Fibroblast of villous mesenchyme (primary cell): Measurements from ENCODE around the gene YES1. TPM values are rescaled to one million over a fixed set of nuclear protein-coding genes. Genes with fewer than 3 reads are reported as not detected.

Experiments
- DNase-seq: peaks from one replicate; pipeline ENCODE4 v3.0.0-alpha.2; 2010; ENCODE audit warnings: low read depth
- H3K4me3 ChIP-seq: 2 replicates; pipeline ENCODE4 v1.5.1; 2011; ENCODE audit warnings: low read depth, mild to moderate bottlenecking, low read length
- CTCF ChIP-seq: IDR thresholded peaks from 2 replicates; pipeline ENCODE4 v1.5.1; 2012; ENCODE audit warnings: low read depth, mild to moderate bottlenecking, low read length; ENCODE audit not compliant: insufficient read depth
- total RNA-seq: library from RNA; depleted of rRNA; stranded (reverse); fragments of >200 nt; gene quantifications from 2 replicates; pipeline ENCODE4 v1.2.3, GENCODE V29; 2012

YES1 gene
- total RNA-seq, 1 donor: 87.7 TPM

GRCh38 chr18:825891-826585 is 14.0 kb upstream of the YES1 start:
- TF ChIP-seq CTCF: no peak
- H3K4me3 ChIP-seq: no peak overlapping the region
- DNase-seq: no peak

- TF ChIP-seq CTCF: no peak
- no peak overlapping the region for H3K4me3 ChIP-seq
- DNase-seq: no peak
Observed at GRCh38 chr18:824179-824578, 12.1 kb upstream of the YES1 start.

- DNase-seq: no peak
- TF ChIP-seq CTCF: no peak
- H3K4me3 ChIP-seq: no peak overlapping the region
Observed at GRCh38 chr18:820591-821165, 8.6 kb upstream of the YES1 start.

- no peak for DNase-seq
- TF ChIP-seq CTCF: no peak
- H3K4me3 ChIP-seq: no peak overlapping the region
Observed at GRCh38 chr18:816869-817268, 4.8 kb upstream of the YES1 start.

GRCh38 chr18:816088-816653 is 4.1 kb upstream of the YES1 start:
- H3K4me3 ChIP-seq: no peak overlapping the region

GRCh38 chr18:815353-815752 is 3.3 kb upstream of the YES1 start:
- no peak for DNase-seq
- no peak overlapping the region for H3K4me3 ChIP-seq
- TF ChIP-seq CTCF: no peak

More at GRCh38 chr18:816088-816653, 4.1 kb upstream of the YES1 start:
- no peak for TF ChIP-seq CTCF
- DNase-seq: no peak
